GM10266 (cell line): ENCODE measurements around the gene MAGED1.

Source experiments
- DNase-seq: peaks from one replicate; pipeline ENCODE4 v3.0.0; 2012; ENCODE audit errors: extremely low spot score
- TF ChIP-seq, protein P1 (sequence below): IDR thresholded peaks from 2 replicates; pipeline ENCODE4 v1.5.1; 2012; ENCODE audit warnings: mild to moderate bottlenecking, low read depth; ENCODE audit not compliant: control insufficient read depth, insufficient read depth; ENCODE audit errors: missing control alignments

The MAGED1 gene

DNA sequence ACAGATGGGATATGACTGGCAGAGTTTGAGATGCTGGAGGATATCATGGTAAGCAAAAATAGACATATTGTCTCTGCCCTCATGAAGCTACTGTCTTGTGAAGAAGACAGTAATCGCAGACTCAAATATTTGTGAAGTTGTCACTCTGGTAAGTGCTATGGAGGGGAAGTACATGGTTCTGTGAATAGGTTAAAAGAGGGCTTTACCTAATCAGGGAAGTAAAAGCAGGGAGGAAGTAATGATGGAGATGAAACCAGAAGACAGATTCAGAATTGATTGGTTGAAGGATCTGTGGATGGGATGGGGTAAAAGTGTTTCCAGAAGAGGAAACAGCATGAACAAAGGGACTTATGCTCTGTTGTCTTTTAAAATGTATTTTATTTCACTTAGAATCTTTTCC lies 19.3 kb upstream of the MAGED1 start:
- TF ChIP-seq, protein P1, sequence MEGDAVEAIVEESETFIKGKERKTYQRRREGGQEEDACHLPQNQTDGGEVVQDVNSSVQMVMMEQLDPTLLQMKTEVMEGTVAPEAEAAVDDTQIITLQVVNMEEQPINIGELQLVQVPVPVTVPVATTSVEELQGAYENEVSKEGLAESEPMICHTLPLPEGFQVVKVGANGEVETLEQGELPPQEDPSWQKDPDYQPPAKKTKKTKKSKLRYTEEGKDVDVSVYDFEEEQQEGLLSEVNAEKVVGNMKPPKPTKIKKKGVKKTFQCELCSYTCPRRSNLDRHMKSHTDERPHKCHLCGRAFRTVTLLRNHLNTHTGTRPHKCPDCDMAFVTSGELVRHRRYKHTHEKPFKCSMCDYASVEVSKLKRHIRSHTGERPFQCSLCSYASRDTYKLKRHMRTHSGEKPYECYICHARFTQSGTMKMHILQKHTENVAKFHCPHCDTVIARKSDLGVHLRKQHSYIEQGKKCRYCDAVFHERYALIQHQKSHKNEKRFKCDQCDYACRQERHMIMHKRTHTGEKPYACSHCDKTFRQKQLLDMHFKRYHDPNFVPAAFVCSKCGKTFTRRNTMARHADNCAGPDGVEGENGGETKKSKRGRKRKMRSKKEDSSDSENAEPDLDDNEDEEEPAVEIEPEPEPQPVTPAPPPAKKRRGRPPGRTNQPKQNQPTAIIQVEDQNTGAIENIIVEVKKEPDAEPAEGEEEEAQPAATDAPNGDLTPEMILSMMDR, result no peak
- no peak for DNase-seq

DNA sequence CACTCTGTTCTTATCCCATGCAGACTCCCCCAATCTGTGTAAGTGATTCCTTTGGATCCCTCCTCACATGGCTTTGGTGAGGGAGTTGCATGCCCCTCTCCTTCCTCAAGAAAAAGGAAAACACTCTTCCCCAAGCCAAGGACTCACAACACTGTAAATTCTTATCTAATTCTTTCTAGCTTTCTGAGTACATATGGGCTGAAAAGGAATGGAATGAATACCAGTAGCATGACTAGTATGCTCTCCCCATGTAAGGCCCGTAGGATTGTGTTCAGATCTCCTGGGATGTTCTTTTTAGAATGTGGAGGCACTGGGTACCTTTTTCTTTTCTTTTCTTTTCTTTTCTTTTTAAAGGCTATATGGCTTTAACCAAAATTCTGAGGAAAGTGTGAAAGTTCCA lies 17.0 kb upstream of the MAGED1 start:
- no peak for DNase-seq
- TF ChIP-seq, protein P1, result no peak

DNA sequence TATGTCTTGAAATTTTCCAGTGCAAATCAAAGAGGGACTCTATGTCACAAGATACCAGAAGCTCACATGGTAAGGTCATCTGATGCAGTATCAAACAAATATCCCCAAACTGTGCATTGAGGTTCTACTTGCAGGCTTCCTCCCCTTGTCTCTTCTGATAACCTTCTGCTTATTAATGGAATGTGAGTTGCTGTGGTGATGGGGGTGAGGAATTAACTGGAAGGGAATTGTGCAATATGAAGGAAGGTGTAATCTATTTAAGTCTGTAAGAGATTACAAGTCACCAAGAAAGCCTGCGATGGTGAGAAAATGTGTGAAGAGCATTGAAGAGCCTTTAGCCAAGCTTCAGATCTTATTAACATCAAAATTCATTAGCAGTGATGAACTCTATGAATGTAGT lies 15.4 kb upstream of the MAGED1 start:
- TF ChIP-seq, protein P1, result no peak
- DNase-seq, result no peak

DNA sequence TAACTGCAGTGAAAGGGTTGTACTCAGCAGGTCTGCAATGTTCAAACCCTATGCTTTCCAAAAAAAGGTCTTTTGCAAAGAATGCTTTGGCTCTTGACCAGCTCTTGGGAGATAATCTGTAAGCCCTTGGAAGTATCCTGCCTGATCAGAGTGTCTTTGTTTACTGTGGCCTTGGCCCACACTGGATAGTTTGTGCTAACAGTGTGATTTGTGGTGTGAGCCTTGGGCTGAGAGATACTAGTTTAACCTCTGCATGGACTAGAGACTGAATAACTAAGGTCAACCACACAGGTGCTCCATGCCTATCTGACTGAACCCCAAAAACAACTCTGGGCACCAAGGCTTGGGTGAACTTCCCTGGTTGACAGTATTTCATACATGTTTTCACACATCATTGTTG lies 3.6 kb upstream of the MAGED1 start:
- TF ChIP-seq, protein P1, result no peak
- DNase-seq, result no peak

DNA sequence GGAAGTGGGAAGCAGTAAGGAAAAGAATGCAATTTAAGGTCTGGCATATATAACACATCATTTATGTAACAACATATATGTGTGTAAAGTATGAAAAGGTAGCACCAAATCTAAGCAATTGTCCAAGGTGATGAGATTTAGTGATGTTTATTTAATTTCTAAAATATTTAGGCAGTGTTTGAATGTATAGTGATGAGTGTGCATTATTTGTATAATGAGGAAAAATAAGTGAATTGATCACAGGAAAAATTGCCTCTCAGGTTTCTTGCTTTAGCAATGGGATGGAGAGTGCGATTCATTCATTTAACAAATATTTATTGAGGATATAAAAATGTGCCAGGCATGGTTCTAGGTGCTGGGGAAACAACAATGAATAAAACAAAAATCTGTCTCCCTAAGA lies 2.2 kb upstream of the MAGED1 start:
- TF ChIP-seq, protein P1, result no peak

DNA sequence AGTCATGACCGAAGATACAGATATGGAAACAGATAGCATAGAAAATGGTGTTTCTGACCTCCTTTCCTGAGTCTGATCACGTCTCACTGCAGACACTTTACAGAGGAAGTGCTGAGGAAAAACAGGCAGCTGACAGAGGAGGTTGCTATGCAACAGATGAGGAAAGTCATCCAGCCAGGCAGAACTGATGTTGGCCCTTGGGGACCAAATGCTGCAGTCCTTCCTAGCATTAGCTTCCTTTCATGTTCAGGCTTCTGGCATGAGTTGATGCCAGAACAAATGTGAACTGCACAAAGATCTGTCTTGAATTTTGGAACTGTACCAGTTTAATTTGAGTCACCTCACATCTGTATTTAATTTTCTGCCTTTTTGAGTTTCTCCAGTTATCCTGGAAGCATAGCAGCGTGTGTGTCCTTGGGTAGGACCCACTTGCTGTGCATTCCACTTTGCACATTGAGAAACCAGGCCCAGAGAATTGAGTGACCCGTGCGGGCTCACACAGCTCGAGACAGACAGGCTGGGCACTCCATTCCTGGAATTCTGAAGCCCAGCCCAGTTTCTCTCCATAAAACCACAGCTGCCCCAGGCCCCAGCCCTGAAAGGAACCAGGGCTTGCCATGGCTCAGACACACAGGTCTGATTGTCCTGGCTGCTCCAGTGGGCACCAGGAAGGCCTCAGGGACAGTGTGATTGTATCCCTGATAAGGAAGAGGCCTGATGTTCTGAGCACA lies 1.4 kb upstream of the MAGED1 start:
- DNase-seq, result no peak

More for the DNA sequence above, 2.2 kb upstream of the MAGED1 start:
- no peak for DNase-seq

More for the DNA sequence above, 1.4 kb upstream of the MAGED1 start:
- TF ChIP-seq, protein P1, result no peak
